SU-DHL-6 (cell line): ENCODE data around the gene EPHA3.

Experiments
- CTCF ChIP-seq: fragments of 200-600 bp; sonication (generic); IDR thresholded peaks from one replicate; pipeline ENCODE4 v1.5.1; 2017; ENCODE audit warnings: antibody characterized with exemption, mild to moderate bottlenecking, low read length, moderate library complexity; ENCODE audit not compliant: insufficient read depth, poor library complexity, severe bottlenecking
- EZH2phosphoT487 ChIP-seq: fragments of 200-600 bp; sonication (generic), shearing (Covaris generic); conservative IDR thresholded peaks from 2 replicates; pipeline ENCODE4 v1.6.1; 2018; ENCODE audit warnings: mild to moderate bottlenecking, antibody characterized with exemption, low read length, moderate library complexity, mixed read lengths

DNA sequence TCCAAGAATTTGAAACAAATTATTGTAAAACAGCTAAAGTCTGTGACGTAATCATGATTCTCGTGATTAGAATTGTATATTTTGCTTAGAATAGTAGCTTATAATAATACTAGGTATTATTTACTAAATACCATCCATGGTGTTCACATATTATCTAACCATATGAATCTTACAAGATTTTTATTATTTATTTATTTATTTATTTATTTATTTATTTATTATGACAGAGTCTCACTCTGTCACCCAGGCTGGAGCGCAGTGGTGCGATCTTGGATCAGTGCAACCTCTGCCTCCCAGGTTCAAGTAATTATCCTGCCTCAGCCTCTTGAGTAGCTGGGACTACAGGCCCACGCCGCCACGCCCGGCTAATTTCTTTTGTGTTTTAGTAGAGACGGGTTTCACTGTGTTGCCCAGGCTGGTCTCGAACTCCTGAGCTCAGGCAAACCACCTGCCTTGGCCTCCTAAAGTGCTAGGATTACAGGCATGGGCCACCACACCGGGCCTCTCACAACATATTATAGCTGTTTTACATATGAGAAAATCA is 173.5 kb downstream of the EPHA3 start:
- TF ChIP-seq CTCF, result no peak
- TF ChIP-seq EZH2phosphoT487, result no peak
